ENCODE results near the gene NUBPL.

The NUBPL gene

DNA sequence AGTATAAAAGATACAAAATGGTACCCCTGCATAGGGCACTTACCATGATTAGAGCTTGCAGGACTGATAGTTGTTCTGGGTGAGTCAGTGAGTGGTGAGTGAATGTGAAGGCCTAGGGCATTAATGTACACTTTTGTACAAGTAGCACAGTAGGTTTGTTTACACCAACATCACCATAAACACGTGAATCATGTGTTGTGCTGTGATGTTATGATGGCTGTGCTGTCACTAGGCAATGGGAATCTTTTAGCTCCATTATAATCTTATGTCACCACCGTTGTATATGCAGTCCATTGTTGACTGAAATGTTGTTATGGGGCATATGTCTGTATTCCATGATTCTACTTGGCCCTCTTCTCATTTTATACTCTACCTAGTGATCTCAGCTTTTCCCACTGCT lies 11.8 kb downstream of the NUBPL start:
- DNase-seq (ENCODE audit: low read depth): no peak
- TF ChIP-seq, protein P1, sequence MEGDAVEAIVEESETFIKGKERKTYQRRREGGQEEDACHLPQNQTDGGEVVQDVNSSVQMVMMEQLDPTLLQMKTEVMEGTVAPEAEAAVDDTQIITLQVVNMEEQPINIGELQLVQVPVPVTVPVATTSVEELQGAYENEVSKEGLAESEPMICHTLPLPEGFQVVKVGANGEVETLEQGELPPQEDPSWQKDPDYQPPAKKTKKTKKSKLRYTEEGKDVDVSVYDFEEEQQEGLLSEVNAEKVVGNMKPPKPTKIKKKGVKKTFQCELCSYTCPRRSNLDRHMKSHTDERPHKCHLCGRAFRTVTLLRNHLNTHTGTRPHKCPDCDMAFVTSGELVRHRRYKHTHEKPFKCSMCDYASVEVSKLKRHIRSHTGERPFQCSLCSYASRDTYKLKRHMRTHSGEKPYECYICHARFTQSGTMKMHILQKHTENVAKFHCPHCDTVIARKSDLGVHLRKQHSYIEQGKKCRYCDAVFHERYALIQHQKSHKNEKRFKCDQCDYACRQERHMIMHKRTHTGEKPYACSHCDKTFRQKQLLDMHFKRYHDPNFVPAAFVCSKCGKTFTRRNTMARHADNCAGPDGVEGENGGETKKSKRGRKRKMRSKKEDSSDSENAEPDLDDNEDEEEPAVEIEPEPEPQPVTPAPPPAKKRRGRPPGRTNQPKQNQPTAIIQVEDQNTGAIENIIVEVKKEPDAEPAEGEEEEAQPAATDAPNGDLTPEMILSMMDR (IDR thresholded peaks at IDR 0.05; ENCODE audit: low read depth, low read length, missing control alignments): no peak
- H3K4me3 ChIP-seq (ENCODE audit: low read depth, low read length): no peak overlapping the region

DNA sequence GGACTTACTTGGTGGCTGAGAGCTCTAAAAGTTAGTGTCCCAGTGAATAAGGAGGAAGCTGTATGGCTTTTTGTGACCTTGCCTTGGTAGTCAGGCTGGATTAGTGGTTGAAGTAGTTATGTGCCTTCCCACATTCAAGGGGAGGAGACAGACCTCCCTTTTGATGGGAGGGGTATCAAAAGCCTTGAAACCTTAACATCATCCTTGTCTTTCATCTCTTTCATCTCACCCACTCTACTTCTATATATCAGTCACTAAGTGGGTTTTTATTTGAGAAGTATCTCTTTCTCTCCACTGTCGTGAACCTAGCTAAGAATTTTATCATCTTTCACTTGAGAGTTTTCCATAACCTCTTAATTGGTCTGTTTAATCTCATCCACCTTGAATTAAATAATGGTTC lies 15.7 kb downstream of the NUBPL start:
- no peak for DNase-seq (ENCODE audit: low read depth)
- TF ChIP-seq, protein P1 (IDR thresholded peaks at IDR 0.05; ENCODE audit: low read depth, low read length, missing control alignments): no peak
- H3K4me3 ChIP-seq (ENCODE audit: low read depth, low read length): no peak overlapping the region

DNA sequence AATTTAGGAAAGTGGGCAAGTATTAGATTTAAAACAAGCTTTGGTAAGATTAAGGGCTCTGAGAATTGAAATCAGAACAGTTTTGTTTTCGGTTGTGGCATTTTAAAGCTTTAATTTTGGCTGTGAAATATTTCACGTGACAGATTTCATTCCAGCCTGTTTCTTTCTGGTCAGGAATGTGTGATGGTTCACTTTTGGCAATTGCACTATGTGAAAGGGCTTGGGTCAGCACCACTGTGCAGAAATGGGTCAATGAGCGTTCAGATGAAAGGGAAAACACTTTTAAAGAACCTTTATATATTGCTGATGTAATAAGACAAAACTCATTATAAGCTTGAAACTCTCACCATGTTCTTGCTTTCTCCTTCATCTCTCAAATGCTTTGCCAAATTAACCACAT lies 17.1 kb downstream of the NUBPL start:
- no peak for DNase-seq (ENCODE audit: low read depth)
- H3K4me3 ChIP-seq (ENCODE audit: low read depth, low read length): no peak overlapping the region
- TF ChIP-seq, protein P1 (IDR thresholded peaks at IDR 0.05; ENCODE audit: low read depth, low read length, missing control alignments): no peak

DNA sequence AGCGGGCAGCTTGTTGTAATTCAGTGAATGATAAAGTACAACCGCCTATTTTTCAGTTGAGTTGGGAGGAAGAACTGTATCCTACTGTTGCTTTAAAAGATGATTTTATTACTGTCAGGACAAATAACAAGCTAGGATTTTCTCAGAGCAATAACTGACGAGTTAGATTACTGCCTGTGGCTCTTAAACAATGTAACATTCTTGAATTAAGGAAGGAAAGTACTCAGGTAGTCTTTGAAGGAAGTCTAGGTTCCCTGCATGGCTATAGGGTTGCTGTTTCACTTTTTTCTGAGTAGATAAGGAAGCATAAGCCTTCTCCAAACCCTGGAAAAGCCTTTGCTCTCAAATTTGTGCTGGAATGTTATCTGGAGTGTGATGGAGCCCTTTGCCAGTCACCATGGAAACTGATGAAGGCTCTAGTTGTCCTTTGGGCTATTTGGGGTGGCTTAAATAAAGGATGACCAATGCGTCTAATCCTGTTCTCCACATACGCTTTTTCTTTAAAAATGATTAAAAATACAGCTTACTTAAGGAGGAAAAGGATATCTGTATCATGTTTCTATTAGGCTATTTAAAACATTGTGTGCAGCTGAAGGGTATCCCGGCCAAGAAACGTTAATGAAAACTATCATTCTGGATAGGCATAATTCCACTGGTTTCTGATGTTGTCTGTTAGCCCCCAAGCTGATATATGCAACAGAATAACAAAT lies 17.7 kb downstream of the NUBPL start:
- DNase-seq (ENCODE audit: low read depth): no peak
- no peak overlapping the region for H3K4me3 ChIP-seq (ENCODE audit: low read depth, low read length)
- TF ChIP-seq, protein P1 (IDR thresholded peaks at IDR 0.05; ENCODE audit: low read depth, low read length, missing control alignments): no peak

DNA sequence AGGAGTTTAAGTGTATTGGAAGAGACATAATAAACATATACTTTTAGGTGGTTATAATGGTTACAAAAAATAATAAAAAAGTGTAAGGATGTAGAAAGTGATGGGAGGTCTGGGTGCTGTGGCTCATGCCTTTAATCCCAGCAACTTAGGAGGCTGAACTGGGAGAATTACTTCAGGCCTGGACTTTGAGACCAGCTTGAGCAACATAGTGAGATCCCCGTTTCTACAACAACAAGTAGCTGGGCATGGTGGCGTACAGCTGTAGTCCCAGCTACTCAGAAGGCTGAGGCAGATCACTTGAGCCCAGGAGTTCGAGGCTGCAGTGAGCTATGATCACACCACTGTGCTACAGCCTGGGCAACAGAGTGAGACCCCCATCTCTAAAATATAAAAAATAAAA lies 19.0 kb downstream of the NUBPL start:
- no peak overlapping the region for H3K4me3 ChIP-seq (ENCODE audit: low read depth, low read length)
- TF ChIP-seq, protein P1 (IDR thresholded peaks at IDR 0.05; ENCODE audit: low read depth, low read length, missing control alignments): no peak
- DNase-seq (ENCODE audit: low read depth): no peak

DNA sequence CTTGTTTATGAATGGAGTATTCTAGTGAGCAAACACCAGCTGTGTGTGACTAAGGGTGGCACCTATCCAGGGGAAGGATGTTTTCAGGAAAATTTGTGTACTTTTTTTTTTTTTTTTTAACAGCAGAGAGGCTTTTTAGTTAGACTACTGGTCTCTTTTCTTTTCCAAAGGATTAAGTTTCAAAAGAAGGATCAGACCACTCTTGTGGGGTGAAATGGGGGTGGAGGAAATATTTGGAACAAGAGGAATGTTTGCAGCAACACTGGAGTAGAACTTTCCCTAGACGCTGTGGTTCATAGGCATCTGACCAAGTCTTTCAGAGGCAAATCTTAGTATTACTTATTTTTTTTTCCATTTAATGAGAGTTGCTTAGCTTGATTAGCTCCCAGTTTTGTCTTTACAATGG lies 21.1 kb downstream of the NUBPL start:
- TF ChIP-seq, protein P1 (IDR thresholded peaks at IDR 0.05; ENCODE audit: low read depth, low read length, missing control alignments): no peak
- no peak overlapping the region for H3K4me3 ChIP-seq (ENCODE audit: low read depth, low read length)
- no peak for DNase-seq (ENCODE audit: low read depth)

DNA sequence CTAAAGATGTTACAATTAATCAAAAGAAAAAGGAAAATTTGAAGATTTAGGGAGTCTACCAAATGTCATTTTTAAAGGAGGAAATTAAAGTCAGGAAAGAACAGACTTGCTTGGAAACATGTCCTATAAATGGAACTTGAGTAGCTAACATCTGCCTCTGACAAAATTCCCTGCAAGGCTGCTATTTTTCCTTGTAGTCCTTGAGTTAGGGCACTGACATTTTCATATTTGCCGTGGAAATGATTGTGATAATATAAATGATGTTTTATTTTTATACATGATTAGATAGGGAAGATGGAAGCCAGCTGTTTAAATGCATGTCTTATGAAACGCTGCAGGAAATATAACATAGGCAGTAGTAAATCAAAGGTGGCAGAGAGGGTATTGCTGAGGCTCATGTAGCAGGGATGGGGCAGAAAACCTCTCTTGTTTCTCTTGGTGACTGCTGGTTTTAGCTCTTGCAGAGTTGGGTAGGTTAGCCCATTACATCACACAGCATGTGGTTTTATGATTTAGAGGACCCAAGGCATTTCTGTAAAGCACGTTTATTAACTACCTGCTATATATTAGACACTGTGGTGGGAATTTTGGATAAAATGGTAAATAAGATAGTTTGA lies 21.7 kb downstream of the NUBPL start:
- H3K4me3 ChIP-seq (ENCODE audit: low read depth, low read length): no peak overlapping the region
- TF ChIP-seq, protein P1 (IDR thresholded peaks at IDR 0.05; ENCODE audit: low read depth, low read length, missing control alignments): no peak
- DNase-seq (ENCODE audit: low read depth): no peak
